Measurements from ENCODE around the gene SPOCK1. TPM values are rescaled to one million over a fixed set of nuclear protein-coding genes. Genes with fewer than 3 reads are reported as not detected.

SPOCK1 gene
- total RNA-seq, 1 experiment from 2014 or later = 10.9 TPM

- DNase-seq = no peak
- Mint-ChIP-seq H3K27me3 (ENCODE audit: low read depth) (peaks cover 3% of the 10 kb centered on the region; the same call in 1 of the 2 replicates), H3K27ac (no peak overlapping the region), H3K9me3 (no peaks in the 10 kb centered on the region), H3K4me3 (no peak overlapping the region), H3K4me1 (peaks cover 6 to 8% of the 10 kb centered on the region in 2 experiments), H3K36me3 (ENCODE audit: insufficient read depth in 1 of 3, low read depth in 3 of 3) (no peaks in the 10 kb centered on the region; a peak in 1 of 7 replicates)
- Histone ChIP-seq H2BK15ac (ENCODE audit: low read depth, low read length) (no peak overlapping the region), H2AK5ac (ENCODE audit: insufficient read length, low read length) (no peak overlapping the region), H4K20me1 (ENCODE audit: control insufficient read depth, insufficient read depth, insufficient read length) (no peaks in the 10 kb centered on the region), H4K8ac (replicated peaks; ENCODE audit: insufficient read length, low read depth, low read length) (no peak overlapping the region), H3K23me2 (ENCODE audit: insufficient read length, low read depth, low read length, poor library complexity, severe bottlenecking) (no peaks in the 10 kb centered on the region), H3K27me3 (ENCODE audit: insufficient read depth, low read length) (no peaks in the 10 kb centered on the region), H2BK120ac (ENCODE audit: low read depth, low read length, poor library complexity, severe bottlenecking) (no peak overlapping the region), H3K79me1 (ENCODE audit: insufficient read depth, low read depth, low read length, poor library complexity, severe bottlenecking) (no peaks in the 10 kb centered on the region), H3K4me1 (ENCODE audit: insufficient read depth, low read length) (peaks cover 4% of the 10 kb centered on the region; the same call in 1 of the 2 replicates), H3K56ac (ENCODE audit: insufficient read length, low read depth, low read length) (no peak overlapping the region), H3K27ac (ENCODE audit: insufficient read length, low read depth, low read length) (no peak overlapping the region), H2AFZ (ENCODE audit: low read length) (no peak overlapping the region), H3K14ac (ENCODE audit: insufficient read depth, low read length) (no peak overlapping the region), H3K23ac (ENCODE audit: insufficient read length, low read depth, low read length) (no peak overlapping the region), H2BK12ac (ENCODE audit: insufficient read length, low read depth, low read length) (no peak overlapping the region), H4K91ac (ENCODE audit: insufficient read length, low read depth, low read length) (no peak overlapping the region), H2BK20ac (ENCODE audit: low read depth, low read length, poor library complexity, severe bottlenecking) (no peak overlapping the region), H3K9me3 (ENCODE audit: control insufficient read depth, low read depth, low read length) (no peaks in the 10 kb centered on the region), H3K4ac (ENCODE audit: low read depth, low read length) (no peak overlapping the region), H2BK5ac (ENCODE audit: insufficient read length, low read length) (no peak overlapping the region), H3K18ac (ENCODE audit: insufficient read length, low read depth, low read length) (no peak overlapping the region), H3K4me2 (ENCODE audit: insufficient read depth, insufficient read length, low read length) (no peak overlapping the region), H3K9ac (ENCODE audit: extremely low read depth, insufficient read length, low read length) (no peak overlapping the region), H3K79me2 (ENCODE audit: insufficient read depth, low read length) (no peaks in the 10 kb centered on the region), H4K5ac (ENCODE audit: insufficient read length, low read depth, low read length) (no peak overlapping the region), H3T11ph (ENCODE audit: low read length) (no peak overlapping the region)
- no CpG with 5 or more reads among the region's 1 CpG for WGBS (ENCODE audit: extremely low coverage, insufficient read length, low lambda C conversion rate)
- TF ChIP-seq CTCF (conservative IDR thresholded peaks at IDR 0.05) = no peak
These were observed 471.4 kb downstream of the SPOCK1 start for GRCh38 chr5:137027758-137028157.

All from H9 (cell line).